SK-N-SH (cell line): ENCODE measurements around the gene THSD8. TPM values are rescaled to one million over a fixed set of nuclear protein-coding genes. Genes with fewer than 3 reads are reported as not detected.

ENCODE experiments used
- CTCF ChIA-PET: fragments of 300-600, 350-600 bp; formaldehyde crosslinking; extraction: SDS; loops from one replicate; lab custom pipeline; 2021; lab: Yijun Ruan, JAX
- POLR2A ChIA-PET: fragments of 350-600 bp; sonication (Branson Sonifier 250); formaldehyde crosslinking; extraction: SDS; loops from one replicate; lab custom pipeline; 2020; ENCODE audit warnings: antibody characterized with exemption, inconsistent platforms; lab: Yijun Ruan, JAX
- DNase-seq: peaks from one replicate; pipeline ENCODE4 v3.0.0; 2012
- H2AFZ ChIP-seq: fragments of 200-600 bp; sonication (generic); 2 replicates; pipeline ENCODE4 v1.8.1; 2016; ENCODE audit warnings: antibody characterized with exemption, mild to moderate bottlenecking, low read depth
- H3F3A ChIP-seq: fragments of 200-600 bp; sonication (generic); replicated peaks from 2 replicates; pipeline ENCODE3; 2016; ENCODE audit warnings: antibody characterized with exemption, mild to moderate bottlenecking; ENCODE audit not compliant: insufficient read depth
- H3K27ac ChIP-seq, 2 experiments: fragments of 200-500 bp in 1 of 2; fragments of 200-600 bp in 1 of 2; sonication (Bioruptor generic) in 1 of 2; sonication (generic), shearing (Covaris generic) in 1 of 2; 2 replicates each; pipeline versions ENCODE4 v1.5.1 to v1.6.1; 2014 to 2016; ENCODE audit warnings: low read depth in 2 of 2, inconsistent platforms in 1 of 2, low read length in 1 of 2, mild to moderate bottlenecking in 1 of 2, mixed read lengths in 1 of 2
- H3K27me3 ChIP-seq: fragments of 200-600 bp; sonication (generic), shearing (Covaris generic); 2 replicates; pipeline ENCODE4 v1.6.1; 2016; ENCODE audit warnings: mixed run types; ENCODE audit not compliant: insufficient read depth
- H3K36me3 ChIP-seq, 2 experiments: fragments of 200-500 bp in 1 of 2; fragments of 200-600 bp in 1 of 2; sonication (Bioruptor generic) in 1 of 2; sonication (generic) in 1 of 2; replicated peaks in 1 of 2; 2 replicates each; pipeline versions ENCODE3 to v1.5.1; 2014 to 2016; ENCODE audit warnings: low read length in 1 of 2, mild to moderate bottlenecking in 1 of 2; ENCODE audit not compliant: insufficient read depth in 2 of 2, control insufficient read depth in 1 of 2
- H3K4me1 ChIP-seq, 2 experiments: fragments of 200-500 bp in 1 of 2; fragments of 200-600 bp in 1 of 2; sonication (Bioruptor generic) in 1 of 2; sonication (generic), shearing (Covaris generic) in 1 of 2; 2 replicates each; pipeline versions ENCODE4 v1.5.1 to v1.6.1; 2014 to 2016; ENCODE audit warnings: low read depth in 1 of 2, low read length in 1 of 2, mixed run types in 1 of 2; ENCODE audit not compliant: insufficient read depth in 2 of 2, control insufficient read depth in 1 of 2
- H3K4me2 ChIP-seq: fragments of 200-600 bp; sonication (generic), shearing (Covaris generic); 2 replicates; pipeline ENCODE4 v1.6.1; 2017; ENCODE audit warnings: mixed run types
- H3K4me3 ChIP-seq, 2 experiments: fragments of 200-500 bp in 1 of 2; fragments of 200-600 bp in 1 of 2; sonication (Bioruptor generic) in 1 of 2; sonication (generic), shearing (Covaris generic) in 1 of 2; 2 replicates each; pipeline versions ENCODE4 v1.5.1 to v1.8.1; 2014 to 2016; ENCODE audit warnings: low read depth in 2 of 2, inconsistent platforms in 1 of 2, low read length in 1 of 2, mild to moderate bottlenecking in 1 of 2, mixed read lengths in 1 of 2, moderate library complexity in 1 of 2
- H3K79me2 ChIP-seq: fragments of 200-600 bp; sonication (generic); 2 replicates; pipeline ENCODE4 v1.8.1; 2017; ENCODE audit warnings: mild to moderate bottlenecking; ENCODE audit not compliant: insufficient read depth
- H3K9ac ChIP-seq: fragments of 200-600 bp; sonication (generic); 2 replicates; pipeline ENCODE4 v1.6.1; 2017; ENCODE audit warnings: mixed run types
- H3K9me2 ChIP-seq: fragments of 200-600 bp; sonication (generic); 2 replicates; pipeline ENCODE4 v1.6.1; 2017; ENCODE audit warnings: mixed run types
- H3K9me3 ChIP-seq: fragments of 200-600 bp; sonication (generic); 2 replicates; pipeline ENCODE4 v1.6.1; 2017; ENCODE audit warnings: mixed run types, mild to moderate bottlenecking, moderate library complexity
- H4K20me1 ChIP-seq: fragments of 200-600 bp; sonication (generic); 2 replicates; pipeline ENCODE4 v1.6.1; 2017; ENCODE audit warnings: mild to moderate bottlenecking, mixed run types; ENCODE audit not compliant: insufficient read depth
- CHD2 ChIP-seq: fragments of 150-350 bp; IDR thresholded peaks from 2 replicates; pipeline ENCODE4 v1.6.1; 2018; ENCODE audit warnings: low read length; ENCODE audit not compliant: partially characterized antibody
- FOXJ3 ChIP-seq: sonication (generic); formaldehyde crosslinking; IDR thresholded peaks from 2 replicates; pipeline ENCODE4 v1.5.1; 2020; ENCODE audit warnings: mild to moderate bottlenecking, missing genetic modification reagents
- FOXM1 ChIP-seq: IDR thresholded peaks from 2 replicates; pipeline ENCODE4 v1.4.0; 2012; ENCODE audit warnings: low read depth, mild to moderate bottlenecking
- GATA2 ChIP-seq: sonication (generic); formaldehyde crosslinking; IDR thresholded peaks from 2 replicates; pipeline ENCODE4 v1.5.0; 2020; ENCODE audit warnings: mild to moderate bottlenecking, missing genetic modification reagents
- IRF3 ChIP-seq: fragments of 150-350 bp; IDR thresholded peaks from 2 replicates; pipeline ENCODE4 v1.6.1; 2016; ENCODE audit warnings: mild to moderate bottlenecking, low read depth, low read length
- JUND ChIP-seq: IDR thresholded peaks from 2 replicates; pipeline ENCODE4 v1.4.0; 2012
- MXI1 ChIP-seq: IDR thresholded peaks from 2 replicates; pipeline ENCODE4 v1.6.1; 2012; ENCODE audit warnings: mild to moderate bottlenecking, low read depth, low read length, improper control_type of control experiment
- RCOR1 ChIP-seq: fragments of 150-350 bp; IDR thresholded peaks from 2 replicates; pipeline ENCODE4 v1.6.1; 2017; ENCODE audit warnings: antibody characterized with exemption, low read length
- RXRA ChIP-seq: IDR thresholded peaks from 2 replicates; pipeline ENCODE4 v1.4.0; 2012; ENCODE audit warnings: low read depth, mild to moderate bottlenecking, borderline replicate concordance
- SIN3A ChIP-seq: IDR thresholded peaks from 2 replicates; pipeline ENCODE4 v1.6.1; 2012; ENCODE audit warnings: low read depth, mild to moderate bottlenecking, low read length, moderate library complexity, borderline replicate concordance
- TEAD4 ChIP-seq: IDR thresholded peaks from 2 replicates; pipeline ENCODE4 v1.4.0; 2012; ENCODE audit warnings: mild to moderate bottlenecking, borderline replicate concordance; ENCODE audit not compliant: insufficient read depth
- USF1 ChIP-seq: IDR thresholded peaks from 2 replicates; pipeline ENCODE4 v1.4.0; 2012; ENCODE audit warnings: low read depth, borderline replicate concordance
- YY1 ChIP-seq: IDR thresholded peaks from 2 replicates; pipeline ENCODE4 v1.4.0; 2012; ENCODE audit warnings: low read depth, mild to moderate bottlenecking
- WGBS: methylation state at CpG from one replicate; pipeline ENCODE4 v1.1.6; 2017; ENCODE audit warnings: low lambda C conversion rate; 5-methylcytosine and 5-hydroxymethylcytosine counted together
- polyA plus RNA-seq, 3 experiments: library from polyadenylated mRNA; depleted of rRNA; stranded (reverse); fragments of >200 nt; gene quantifications; 2 replicates each; pipeline ENCODE4 v1.2.3, GENCODE V29; 2012
- TF ChIP-seq, protein P1 (sequence below): IDR thresholded peaks from 2 replicates; pipeline ENCODE4; 2012
- TF ChIP-seq, protein P2 (sequence below): fragments of 150-350 bp; IDR thresholded peaks from 2 replicates; pipeline ENCODE4 v1.6.1; 2017; ENCODE audit warnings: antibody characterized with exemption, low read length, low read depth, borderline replicate concordance

Gene THSD8
- polyA plus RNA-seq, 1 of the 3 experiments (the other 2 are of a cell fraction): not detected

DNA sequence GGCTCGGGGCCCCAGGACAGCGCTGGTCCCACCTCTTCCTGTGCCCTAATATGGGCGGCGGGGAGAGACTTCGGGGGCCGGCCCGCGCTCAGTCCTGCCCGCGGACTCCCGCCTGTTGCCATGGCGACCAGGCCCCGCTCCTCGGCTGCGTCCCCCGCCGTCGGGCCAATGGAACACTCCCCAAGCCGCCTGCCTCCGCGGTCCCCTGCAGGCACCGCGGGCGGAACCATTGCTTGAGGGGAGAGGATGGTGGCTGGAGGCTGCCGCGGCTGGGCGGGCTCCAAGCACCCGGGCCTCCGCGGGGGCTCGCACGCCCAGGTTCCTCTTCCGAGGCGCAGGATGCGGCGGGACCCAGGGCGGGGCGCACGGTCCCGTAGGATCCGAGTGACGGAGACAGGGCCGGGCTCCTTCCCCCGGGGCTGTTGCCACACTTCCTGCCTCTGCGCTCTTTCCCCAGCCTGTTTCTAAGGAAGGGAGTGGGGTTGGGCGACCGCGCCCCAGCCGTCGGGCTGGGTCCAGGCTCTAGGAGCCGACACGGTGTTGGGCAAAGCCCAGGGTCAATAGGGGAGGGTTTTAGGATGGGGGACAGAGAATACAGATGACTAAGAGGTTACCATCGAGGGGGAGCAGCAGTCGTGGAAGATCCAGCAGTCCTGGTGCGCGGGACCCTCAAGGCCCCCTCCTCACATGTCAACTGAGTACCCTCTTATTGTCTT, 11.8 kb upstream of the THSD8 start (continued):
- TF ChIP-seq IRF3 (no peak), FOXJ3 (CRISPR knock-in tag) (no peak), SIN3A (0 out of 2 replicates have a peak, but pooled peaks have one; percentile 11), RXRA (no peak), CHD2 (no peak)
- TF ChIP-seq, protein P1, sequence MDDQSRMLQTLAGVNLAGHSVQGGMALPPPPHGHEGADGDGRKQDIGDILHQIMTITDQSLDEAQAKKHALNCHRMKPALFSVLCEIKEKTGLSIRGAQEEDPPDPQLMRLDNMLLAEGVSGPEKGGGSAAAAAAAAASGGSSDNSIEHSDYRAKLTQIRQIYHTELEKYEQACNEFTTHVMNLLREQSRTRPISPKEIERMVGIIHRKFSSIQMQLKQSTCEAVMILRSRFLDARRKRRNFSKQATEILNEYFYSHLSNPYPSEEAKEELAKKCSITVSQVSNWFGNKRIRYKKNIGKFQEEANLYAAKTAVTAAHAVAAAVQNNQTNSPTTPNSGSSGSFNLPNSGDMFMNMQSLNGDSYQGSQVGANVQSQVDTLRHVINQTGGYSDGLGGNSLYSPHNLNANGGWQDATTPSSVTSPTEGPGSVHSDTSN: no peak
- TF ChIP-seq, protein P2, sequence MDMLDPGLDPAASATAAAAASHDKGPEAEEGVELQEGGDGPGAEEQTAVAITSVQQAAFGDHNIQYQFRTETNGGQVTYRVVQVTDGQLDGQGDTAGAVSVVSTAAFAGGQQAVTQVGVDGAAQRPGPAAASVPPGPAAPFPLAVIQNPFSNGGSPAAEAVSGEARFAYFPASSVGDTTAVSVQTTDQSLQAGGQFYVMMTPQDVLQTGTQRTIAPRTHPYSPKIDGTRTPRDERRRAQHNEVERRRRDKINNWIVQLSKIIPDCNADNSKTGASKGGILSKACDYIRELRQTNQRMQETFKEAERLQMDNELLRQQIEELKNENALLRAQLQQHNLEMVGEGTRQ: no peak
- TF ChIP-seq, all 33 proteins: peak for 7

GRCh38 chr19:12790628-12791344, 11.1 kb upstream of the THSD8 start:
- H2AFZ ChIP-seq: no peak overlapping the region; the same call in 1 of the 2 replicates

More at GRCh38 chr19:12790628-12791344, 11.1 kb upstream of the THSD8 start:
- ChIA-PET CTCF (interaction anchor here (1.2 to 17.1 kb wide), 5 partner anchors 11 to 56 kb away, joined by 3 to 447 read pairs (median 10); partner anchors contain the start of genes HOOK2, PRDX2 and THSD8), POLR2A (interaction anchor here (0.9 to 4.4 kb wide), 16 partner anchors 8 to 373 kb away, joined by 3 to 88 read pairs (median 5); partner anchors contain the start of genes GCDH, GET3, PRDX2 and RNASEH2A)
- H3F3A ChIP-seq: peaks cover 51% of the 10 kb centered on the region
- peak overlapping the region; percentile 55 to 80 for H3K4me3 ChIP-seq
- WGBS: 26% methylated on average over 19 of the region's 22 CpGs
- peaks cover 0 to 6% of the 10 kb centered on the region in 2 experiments for H3K36me3 ChIP-seq
- no peak for DNase-seq
- TF ChIP-seq, protein P2: no peak
- no peak for TF ChIP-seq GATA2
- TF ChIP-seq FOXM1: no peak
- no peak for TF ChIP-seq USF1
- no peak for TF ChIP-seq TEAD4
- no peak for TF ChIP-seq YY1
- no peak for TF ChIP-seq MXI1
- TF ChIP-seq RCOR1: no peak
- no peak for TF ChIP-seq JUND
- H3K9ac ChIP-seq: peak overlapping the region; percentile 95
- H3K4me1 ChIP-seq: peaks cover 34 to 46% of the 10 kb centered on the region in 2 experiments
- no peaks in the 10 kb centered on the region for H3K27me3 ChIP-seq
- H3K79me2 ChIP-seq: peaks cover 20% of the 10 kb centered on the region
- H3K27ac ChIP-seq: peak overlapping the region; percentile 96 to 97
- peaks cover 17% of the 10 kb centered on the region for H4K20me1 ChIP-seq
- no peaks in the 10 kb centered on the region for H3K9me3 ChIP-seq
- H3K4me2 ChIP-seq: peak overlapping the region; percentile 88
- no peaks in the 10 kb centered on the region for H3K9me2 ChIP-seq
